ENCODE data around the gene DGKQ. TPM values are rescaled to one million over a fixed set of nuclear protein-coding genes. Genes with fewer than 3 reads are reported as not detected.
A peak's percentile ranks its signal among the peaks of the same experiment; 100 is the strongest.
"Not testable (repeated sequence)": the region's sequence is repeated elsewhere in the genome, so short reads cannot be mapped to it uniquely, and the experiment has no call there.

DGKQ gene
- total RNA-seq, 2 donors from 2014 or later, result 3.1 to 4.8 TPM

- Histone ChIP-seq H3K4me3 (peak overlapping the region in 1 of 2 donors; percentile 12), H3K36me3 (no peaks in the 10 kb centered on the region), H3K27ac (no peak overlapping the region), H3K4me1 (peaks cover 0 to 31% of the 10 kb centered on the region in 2 donors), H3K9me3 (no peaks in the 10 kb centered on the region), H3K27me3 (peaks cover 12 to 37% of the 10 kb centered on the region in 2 donors)
- DNase-seq (ENCODE audit: low spot score), result no peak
- no peak for TF ChIP-seq CTCF (IDR thresholded peaks at IDR 0.05)
Measured at GRCh38 chr4:1002131-1002630, 28.8 kb upstream of the DGKQ start.

GRCh38 chr4:1001561-1002130 lies 28.3 kb upstream of the DGKQ start:
- no peak overlapping the region for H3K27ac ChIP-seq
- H3K27me3 ChIP-seq, result peaks cover 12 to 37% of the 10 kb centered on the region in 2 donors
- TF ChIP-seq CTCF (IDR thresholded peaks at IDR 0.05), result no peak
- peaks cover 0 to 36% of the 10 kb centered on the region in 2 donors for H3K4me1 ChIP-seq
- H3K4me3 ChIP-seq, result no peak overlapping the region
- H3K9me3 ChIP-seq, result no peaks in the 10 kb centered on the region
- no peak for DNase-seq (ENCODE audit: low spot score)
- H3K36me3 ChIP-seq, result no peaks in the 10 kb centered on the region

GRCh38 chr4:1000686-1001260 lies 27.4 kb upstream of the DGKQ start:
- no peak for DNase-seq (ENCODE audit: low spot score)
- Histone ChIP-seq H3K9me3 (no peaks in the 10 kb centered on the region), H3K27me3 (peaks cover 12 to 37% of the 10 kb centered on the region in 2 donors), H3K27ac (no peak overlapping the region), H3K36me3 (no peaks in the 10 kb centered on the region), H3K4me1 (peaks cover 0 to 36% of the 10 kb centered on the region in 2 donors), H3K4me3 (no peak overlapping the region)
- TF ChIP-seq CTCF (IDR thresholded peaks at IDR 0.05), result no peak

- no peak for TF ChIP-seq CTCF (IDR thresholded peaks at IDR 0.05)
- no peaks in the 10 kb centered on the region for H3K9me3 ChIP-seq
- peaks cover 12 to 37% of the 10 kb centered on the region in 2 donors for H3K27me3 ChIP-seq
- H3K36me3 ChIP-seq, result no peaks in the 10 kb centered on the region
- H3K27ac ChIP-seq, result no peak overlapping the region
- no peak overlapping the region for H3K4me3 ChIP-seq
- DNase-seq (ENCODE audit: low spot score), result no peak
- peaks cover 0 to 36% of the 10 kb centered on the region in 2 donors for H3K4me1 ChIP-seq
Measured at GRCh38 chr4:999882-1000425, 26.6 kb upstream of the DGKQ start.

- not testable (repeated sequence) for H3K36me3 ChIP-seq; H3K27ac ChIP-seq; H3K4me3 ChIP-seq; DNase-seq (ENCODE audit: low spot score); H3K9me3 ChIP-seq
- Histone ChIP-seq H3K4me1 (peaks cover 0 to 36% of the 10 kb centered on the region in 2 donors), H3K27me3 (peaks cover 12 to 37% of the 10 kb centered on the region in 2 donors)
Measured at GRCh38 chr4:999240-999863, 26.0 kb upstream of the DGKQ start.

GRCh38 chr4:998096-998691 lies 24.8 kb upstream of the DGKQ start:
- Histone ChIP-seq H3K27me3 (peaks cover 6 to 32% of the 10 kb centered on the region in 2 donors), H3K27ac (no peak overlapping the region), H3K4me1 (peaks cover 0 to 32% of the 10 kb centered on the region in 2 donors), H3K36me3 (no peaks in the 10 kb centered on the region), H3K9me3 (no peaks in the 10 kb centered on the region), H3K4me3 (no peak overlapping the region)
- no peak for DNase-seq (ENCODE audit: low spot score)
- TF ChIP-seq CTCF (IDR thresholded peaks at IDR 0.05), result no peak
